ENCODE results near the gene ZMYND19. TPM values are rescaled to one million over a fixed set of nuclear protein-coding genes. Genes with fewer than 3 reads are reported as not detected.

The ZMYND19 gene
- total and polyA plus RNA-seq, 2 of the 8 experiments (the other 6 are each of a cell fraction or from before 2014, with no cell fraction given) = 42.4 to 58.7 TPM

- TF ChIP-seq, protein P1, sequence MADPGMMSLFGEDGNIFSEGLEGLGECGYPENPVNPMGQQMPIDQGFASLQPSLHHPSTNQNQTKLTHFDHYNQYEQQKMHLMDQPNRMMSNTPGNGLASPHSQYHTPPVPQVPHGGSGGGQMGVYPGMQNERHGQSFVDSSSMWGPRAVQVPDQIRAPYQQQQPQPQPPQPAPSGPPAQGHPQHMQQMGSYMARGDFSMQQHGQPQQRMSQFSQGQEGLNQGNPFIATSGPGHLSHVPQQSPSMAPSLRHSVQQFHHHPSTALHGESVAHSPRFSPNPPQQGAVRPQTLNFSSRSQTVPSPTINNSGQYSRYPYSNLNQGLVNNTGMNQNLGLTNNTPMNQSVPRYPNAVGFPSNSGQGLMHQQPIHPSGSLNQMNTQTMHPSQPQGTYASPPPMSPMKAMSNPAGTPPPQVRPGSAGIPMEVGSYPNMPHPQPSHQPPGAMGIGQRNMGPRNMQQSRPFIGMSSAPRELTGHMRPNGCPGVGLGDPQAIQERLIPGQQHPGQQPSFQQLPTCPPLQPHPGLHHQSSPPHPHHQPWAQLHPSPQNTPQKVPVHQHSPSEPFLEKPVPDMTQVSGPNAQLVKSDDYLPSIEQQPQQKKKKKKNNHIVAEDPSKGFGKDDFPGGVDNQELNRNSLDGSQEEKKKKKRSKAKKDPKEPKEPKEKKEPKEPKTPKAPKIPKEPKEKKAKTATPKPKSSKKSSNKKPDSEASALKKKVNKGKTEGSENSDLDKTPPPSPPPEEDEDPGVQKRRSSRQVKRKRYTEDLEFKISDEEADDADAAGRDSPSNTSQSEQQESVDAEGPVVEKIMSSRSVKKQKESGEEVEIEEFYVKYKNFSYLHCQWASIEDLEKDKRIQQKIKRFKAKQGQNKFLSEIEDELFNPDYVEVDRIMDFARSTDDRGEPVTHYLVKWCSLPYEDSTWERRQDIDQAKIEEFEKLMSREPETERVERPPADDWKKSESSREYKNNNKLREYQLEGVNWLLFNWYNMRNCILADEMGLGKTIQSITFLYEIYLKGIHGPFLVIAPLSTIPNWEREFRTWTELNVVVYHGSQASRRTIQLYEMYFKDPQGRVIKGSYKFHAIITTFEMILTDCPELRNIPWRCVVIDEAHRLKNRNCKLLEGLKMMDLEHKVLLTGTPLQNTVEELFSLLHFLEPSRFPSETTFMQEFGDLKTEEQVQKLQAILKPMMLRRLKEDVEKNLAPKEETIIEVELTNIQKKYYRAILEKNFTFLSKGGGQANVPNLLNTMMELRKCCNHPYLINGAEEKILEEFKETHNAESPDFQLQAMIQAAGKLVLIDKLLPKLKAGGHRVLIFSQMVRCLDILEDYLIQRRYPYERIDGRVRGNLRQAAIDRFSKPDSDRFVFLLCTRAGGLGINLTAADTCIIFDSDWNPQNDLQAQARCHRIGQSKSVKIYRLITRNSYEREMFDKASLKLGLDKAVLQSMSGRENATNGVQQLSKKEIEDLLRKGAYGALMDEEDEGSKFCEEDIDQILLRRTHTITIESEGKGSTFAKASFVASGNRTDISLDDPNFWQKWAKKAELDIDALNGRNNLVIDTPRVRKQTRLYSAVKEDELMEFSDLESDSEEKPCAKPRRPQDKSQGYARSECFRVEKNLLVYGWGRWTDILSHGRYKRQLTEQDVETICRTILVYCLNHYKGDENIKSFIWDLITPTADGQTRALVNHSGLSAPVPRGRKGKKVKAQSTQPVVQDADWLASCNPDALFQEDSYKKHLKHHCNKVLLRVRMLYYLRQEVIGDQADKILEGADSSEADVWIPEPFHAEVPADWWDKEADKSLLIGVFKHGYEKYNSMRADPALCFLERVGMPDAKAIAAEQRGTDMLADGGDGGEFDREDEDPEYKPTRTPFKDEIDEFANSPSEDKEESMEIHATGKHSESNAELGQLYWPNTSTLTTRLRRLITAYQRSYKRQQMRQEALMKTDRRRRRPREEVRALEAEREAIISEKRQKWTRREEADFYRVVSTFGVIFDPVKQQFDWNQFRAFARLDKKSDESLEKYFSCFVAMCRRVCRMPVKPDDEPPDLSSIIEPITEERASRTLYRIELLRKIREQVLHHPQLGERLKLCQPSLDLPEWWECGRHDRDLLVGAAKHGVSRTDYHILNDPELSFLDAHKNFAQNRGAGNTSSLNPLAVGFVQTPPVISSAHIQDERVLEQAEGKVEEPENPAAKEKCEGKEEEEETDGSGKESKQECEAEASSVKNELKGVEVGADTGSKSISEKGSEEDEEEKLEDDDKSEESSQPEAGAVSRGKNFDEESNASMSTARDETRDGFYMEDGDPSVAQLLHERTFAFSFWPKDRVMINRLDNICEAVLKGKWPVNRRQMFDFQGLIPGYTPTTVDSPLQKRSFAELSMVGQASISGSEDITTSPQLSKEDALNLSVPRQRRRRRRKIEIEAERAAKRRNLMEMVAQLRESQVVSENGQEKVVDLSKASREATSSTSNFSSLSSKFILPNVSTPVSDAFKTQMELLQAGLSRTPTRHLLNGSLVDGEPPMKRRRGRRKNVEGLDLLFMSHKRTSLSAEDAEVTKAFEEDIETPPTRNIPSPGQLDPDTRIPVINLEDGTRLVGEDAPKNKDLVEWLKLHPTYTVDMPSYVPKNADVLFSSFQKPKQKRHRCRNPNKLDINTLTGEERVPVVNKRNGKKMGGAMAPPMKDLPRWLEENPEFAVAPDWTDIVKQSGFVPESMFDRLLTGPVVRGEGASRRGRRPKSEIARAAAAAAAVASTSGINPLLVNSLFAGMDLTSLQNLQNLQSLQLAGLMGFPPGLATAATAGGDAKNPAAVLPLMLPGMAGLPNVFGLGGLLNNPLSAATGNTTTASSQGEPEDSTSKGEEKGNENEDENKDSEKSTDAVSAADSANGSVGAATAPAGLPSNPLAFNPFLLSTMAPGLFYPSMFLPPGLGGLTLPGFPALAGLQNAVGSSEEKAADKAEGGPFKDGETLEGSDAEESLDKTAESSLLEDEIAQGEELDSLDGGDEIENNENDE (IDR thresholded peaks at IDR 0.05; ENCODE audit: insufficient replicate concordance, low read length) = no peak
- no peak for TF ChIP-seq HDAC2 (IDR thresholded peaks at IDR 0.05; ENCODE audit: borderline replicate concordance in 1 of 2, low read depth in 2 of 2, low read length in 2 of 2)
- peak in 1 of 2 experiments; percentile 34; a peak in 2 of 4 replicates for TF ChIP-seq RAD21 (IDR thresholded peaks at IDR 0.05 in 1 of 2, conservative IDR thresholded peaks at IDR 0.05 in 1 of 2; ENCODE audit: low read depth in 2 of 2, low read length in 2 of 2)
- peak; percentile 79 for TF ChIP-seq USF2 (IDR thresholded peaks at IDR 0.05; ENCODE audit: low read length)
- TF ChIP-seq, protein P2, sequence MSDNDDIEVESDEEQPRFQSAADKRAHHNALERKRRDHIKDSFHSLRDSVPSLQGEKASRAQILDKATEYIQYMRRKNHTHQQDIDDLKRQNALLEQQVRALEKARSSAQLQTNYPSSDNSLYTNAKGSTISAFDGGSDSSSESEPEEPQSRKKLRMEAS (IDR thresholded peaks at IDR 0.05) = peak; percentile 87
- TF ChIP-seq, protein P3, sequence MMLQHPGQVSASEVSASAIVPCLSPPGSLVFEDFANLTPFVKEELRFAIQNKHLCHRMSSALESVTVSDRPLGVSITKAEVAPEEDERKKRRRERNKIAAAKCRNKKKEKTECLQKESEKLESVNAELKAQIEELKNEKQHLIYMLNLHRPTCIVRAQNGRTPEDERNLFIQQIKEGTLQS (IDR thresholded peaks at IDR 0.05; ENCODE audit: insufficient read depth, low read depth, low read length) = peak; percentile 83
Measured at GRCh38 chr9:137534256-137535119, 55.8 kb downstream of the ZMYND19 start (continued).

Data from H1 (cell line).